Mucosa of rectum (tissue), 2 donors: ENCODE data around the gene TLE4.
"Not testable (repeated sequence)": the region's sequence is repeated elsewhere in the genome, so short reads cannot be mapped to it uniquely, and the experiment has no call there.

Experiments
- H3K27ac ChIP-seq, 2 donors: one replicate each; pipeline ENCODE4 v1.7.0; 2013; ENCODE audit warnings: inconsistent platforms in 2 of 2, low read depth in 2 of 2, low read length in 2 of 2
- H3K27me3 ChIP-seq, 2 donors: one replicate each; pipeline ENCODE4 v1.7.0; 2013; ENCODE audit warnings: low read length in 2 of 2; ENCODE audit not compliant: control insufficient read depth in 2 of 2, insufficient read depth in 2 of 2
- H3K36me3 ChIP-seq, 2 donors: one replicate each; pipeline ENCODE4 v1.7.0; 2013; ENCODE audit warnings: low read length in 2 of 2; ENCODE audit not compliant: control insufficient read depth in 2 of 2, insufficient read depth in 2 of 2
- H3K4me1 ChIP-seq, 2 donors: one replicate each; pipeline ENCODE4 v1.7.0; 2013; ENCODE audit warnings: low read length in 2 of 2, mild to moderate bottlenecking in 1 of 2; ENCODE audit not compliant: control insufficient read depth in 2 of 2, insufficient read depth in 2 of 2
- H3K4me3 ChIP-seq, 2 donors: one replicate each; pipeline ENCODE4 v1.7.0; 2013; ENCODE audit warnings: low read length in 2 of 2
- H3K9ac ChIP-seq, 2 donors: one replicate each; pipeline ENCODE4 v1.7.0; 2013; ENCODE audit warnings: low read length in 2 of 2, low read depth in 1 of 2, mild to moderate bottlenecking in 1 of 2
- H3K9me3 ChIP-seq, 2 donors: one replicate each; pipeline ENCODE4 v1.7.0; 2013; ENCODE audit warnings: low read length in 2 of 2; ENCODE audit not compliant: control insufficient read depth in 2 of 2
- donor health status: healthy.
- donor health status: Normal muscosa, but diverticular disease.

TLE4 gene

DNA sequence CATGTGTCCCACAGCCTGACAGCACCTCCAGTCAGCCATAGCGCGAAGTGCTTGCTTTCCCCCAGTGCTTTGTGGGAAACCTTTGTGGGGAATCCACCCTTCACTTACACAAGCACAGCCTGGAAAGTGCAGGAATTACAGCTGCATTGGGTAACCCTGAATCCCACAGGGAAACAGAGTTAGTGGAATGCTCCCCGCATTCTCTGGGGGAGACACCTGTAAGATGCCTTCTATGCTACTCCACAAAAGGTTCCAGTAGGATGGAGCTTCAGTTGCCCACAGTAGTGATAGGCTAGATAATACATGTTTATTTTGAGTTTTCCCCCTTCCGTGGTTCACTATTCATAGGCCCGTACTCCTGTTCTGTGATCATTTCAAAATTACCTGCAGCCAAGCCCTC is 60.3 kb downstream of the TLE4 start:
- H3K36me3 ChIP-seq = no peaks in the 10 kb centered on the region
- H3K9ac ChIP-seq = no peak overlapping the region
- no peak overlapping the region for H3K27ac ChIP-seq
- H3K9me3 ChIP-seq = no peaks in the 10 kb centered on the region
- no peak overlapping the region for H3K4me3 ChIP-seq
- peaks cover 0 to 3% of the 10 kb centered on the region in 2 donors for H3K4me1 ChIP-seq
- no peaks in the 10 kb centered on the region for H3K27me3 ChIP-seq

DNA sequence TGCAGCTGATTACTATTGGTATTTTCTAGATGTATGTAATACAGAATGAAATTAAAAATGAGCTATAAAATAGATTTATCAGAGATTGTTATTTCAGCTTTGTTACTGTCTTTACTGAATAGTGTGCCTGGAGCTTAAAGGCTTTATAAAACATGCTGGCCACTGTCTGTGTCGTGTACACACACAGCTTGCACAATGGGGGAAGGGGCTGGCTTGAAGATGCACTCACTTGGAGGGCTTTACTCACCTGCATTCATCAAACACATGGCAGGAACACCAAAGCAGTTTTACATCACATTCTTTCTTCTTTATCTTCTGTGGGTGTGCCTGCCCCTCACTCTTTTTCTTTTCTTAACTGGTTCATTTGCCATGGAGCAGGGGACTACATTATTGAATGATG is 60.9 kb downstream of the TLE4 start:
- Histone ChIP-seq H3K9me3 (no peaks in the 10 kb centered on the region), H3K4me3 (no peak overlapping the region), H3K4me1 (peaks cover 0 to 3% of the 10 kb centered on the region in 2 donors), H3K27ac (no peak overlapping the region), H3K36me3 (no peaks in the 10 kb centered on the region), H3K27me3 (no peaks in the 10 kb centered on the region), H3K9ac (no peak overlapping the region)

DNA sequence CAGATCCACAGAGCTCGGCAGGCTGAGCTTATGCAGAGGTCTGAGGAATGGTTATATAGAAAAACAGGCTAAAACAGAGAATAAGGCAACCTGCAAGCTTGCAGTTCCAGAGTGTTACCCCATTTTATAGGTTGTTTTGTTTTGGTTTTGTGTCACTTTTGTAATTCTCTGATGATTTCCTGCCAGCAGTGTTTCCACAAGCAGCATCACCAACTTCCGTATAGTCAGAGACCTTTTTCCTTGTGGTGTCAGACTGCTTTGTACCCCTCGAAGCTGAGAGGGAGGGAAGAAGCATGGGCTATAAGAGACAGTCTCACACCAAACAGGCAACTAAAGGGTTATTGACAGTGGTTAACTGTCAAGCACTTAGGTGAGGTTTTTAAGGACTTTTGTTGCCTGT is 61.8 kb downstream of the TLE4 start:
- no peaks in the 10 kb centered on the region for H3K9me3 ChIP-seq
- no peak overlapping the region for H3K27ac ChIP-seq

GRCh38 chr9:79637177-79637925 is 65.6 kb downstream of the TLE4 start:
- H3K36me3 ChIP-seq = no peaks in the 10 kb centered on the region
- H3K4me1 ChIP-seq = no peaks in the 10 kb centered on the region
- no peaks in the 10 kb centered on the region for H3K27me3 ChIP-seq
- H3K4me3 ChIP-seq = no peak overlapping the region
- H3K9ac ChIP-seq = no peak overlapping the region
- H3K9me3 ChIP-seq = no peaks in the 10 kb centered on the region
- H3K27ac ChIP-seq = no peak overlapping the region

More for the DNA sequence above, 61.8 kb downstream of the TLE4 start:
- no peak overlapping the region for H3K4me3 ChIP-seq
- H3K36me3 ChIP-seq = no peaks in the 10 kb centered on the region
- H3K27me3 ChIP-seq = no peaks in the 10 kb centered on the region
- peaks cover 0 to 3% of the 10 kb centered on the region in 2 donors for H3K4me1 ChIP-seq
- no peak overlapping the region for H3K9ac ChIP-seq

DNA sequence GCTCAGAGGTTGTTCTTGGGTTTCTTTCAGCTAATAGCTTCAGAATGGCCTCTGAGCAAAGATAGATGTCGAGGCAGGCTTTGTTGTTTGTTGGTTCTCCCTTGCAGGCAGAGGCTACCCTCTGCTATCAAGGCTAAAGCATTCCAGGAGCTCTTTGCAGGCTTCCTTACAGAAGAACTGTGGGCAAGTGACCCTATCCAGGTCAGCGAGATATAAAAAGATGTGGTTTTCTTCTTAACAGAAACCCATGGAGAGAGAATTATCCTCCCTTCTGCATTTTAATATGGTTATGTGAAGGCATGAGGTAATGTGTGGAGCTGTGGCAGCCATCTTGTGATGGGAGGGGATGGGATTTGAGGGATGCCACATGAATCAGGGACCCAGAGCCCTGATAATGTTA is 67.0 kb downstream of the TLE4 start:
- Histone ChIP-seq H3K9me3 (no peaks in the 10 kb centered on the region), H3K4me1 (no peaks in the 10 kb centered on the region), H3K27ac (no peak overlapping the region), H3K4me3 (no peak overlapping the region), H3K27me3 (no peaks in the 10 kb centered on the region), H3K36me3 (no peaks in the 10 kb centered on the region), H3K9ac (no peak overlapping the region)

- Histone ChIP-seq H3K4me1 (no peaks in the 10 kb centered on the region), H3K4me3 (no peak overlapping the region), H3K36me3 (no peaks in the 10 kb centered on the region), H3K27ac (no peak overlapping the region), H3K9ac (no peak overlapping the region), H3K27me3 (no peaks in the 10 kb centered on the region), H3K9me3 (no peaks in the 10 kb centered on the region)
Measured at GRCh38 chr9:79639354-79639753, 67.6 kb downstream of the TLE4 start.

GRCh38 chr9:79640067-79640466 is 68.3 kb downstream of the TLE4 start:
- not testable (repeated sequence) for H3K9ac ChIP-seq, H3K4me1 ChIP-seq, H3K27ac ChIP-seq, H3K27me3 ChIP-seq, H3K36me3 ChIP-seq, H3K9me3 ChIP-seq, H3K4me3 ChIP-seq

DNA sequence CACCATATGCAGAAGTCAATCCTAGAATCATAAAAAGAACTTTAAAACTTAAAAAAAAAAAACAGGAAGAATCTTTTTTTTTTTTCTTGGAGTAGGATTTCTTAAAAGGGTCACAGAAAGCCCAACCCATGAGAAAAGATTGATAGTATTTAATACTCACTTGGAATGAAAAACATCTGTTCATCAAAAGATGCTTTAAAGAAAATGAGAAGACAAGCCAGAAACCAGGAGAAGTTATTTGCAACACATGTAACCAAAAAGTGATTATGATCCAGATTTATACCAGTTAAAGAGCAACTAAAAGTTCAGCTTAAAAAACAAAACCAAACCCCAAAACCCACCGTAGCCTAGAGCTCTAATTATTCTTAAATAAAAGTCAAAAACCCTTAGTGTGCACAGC is 69.3 kb downstream of the TLE4 start:
- no peak overlapping the region for H3K4me3 ChIP-seq
- no peaks in the 10 kb centered on the region for H3K36me3 ChIP-seq
- H3K27me3 ChIP-seq = no peaks in the 10 kb centered on the region
- no peaks in the 10 kb centered on the region for H3K9me3 ChIP-seq
- H3K4me1 ChIP-seq = no peaks in the 10 kb centered on the region
- H3K9ac ChIP-seq = no peak overlapping the region
- no peak overlapping the region for H3K27ac ChIP-seq

DNA sequence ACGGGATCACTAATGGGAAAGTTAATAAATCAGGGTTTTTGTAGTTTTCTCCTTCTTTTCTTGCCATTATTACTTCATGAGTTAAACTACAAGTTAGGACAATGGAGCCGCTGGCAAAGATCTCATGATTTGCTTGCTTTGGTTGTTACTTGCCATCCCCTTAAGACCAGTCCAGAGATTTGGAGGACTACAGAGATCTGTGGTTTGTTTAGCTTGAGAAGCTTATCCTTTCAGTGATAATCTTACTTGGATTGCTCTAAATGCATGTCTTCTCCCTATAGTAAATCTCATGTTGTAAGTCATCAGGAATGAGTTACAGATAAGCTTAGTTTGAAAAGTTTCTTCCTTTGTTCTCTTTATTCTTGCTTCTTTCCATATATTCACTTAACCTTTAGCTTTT is 70.9 kb downstream of the TLE4 start:
- no peak overlapping the region for H3K4me3 ChIP-seq
- H3K27me3 ChIP-seq = no peaks in the 10 kb centered on the region
- H3K27ac ChIP-seq = no peak overlapping the region
- no peaks in the 10 kb centered on the region for H3K4me1 ChIP-seq
- no peak overlapping the region for H3K9ac ChIP-seq
- no peaks in the 10 kb centered on the region for H3K36me3 ChIP-seq
- no peaks in the 10 kb centered on the region for H3K9me3 ChIP-seq

DNA sequence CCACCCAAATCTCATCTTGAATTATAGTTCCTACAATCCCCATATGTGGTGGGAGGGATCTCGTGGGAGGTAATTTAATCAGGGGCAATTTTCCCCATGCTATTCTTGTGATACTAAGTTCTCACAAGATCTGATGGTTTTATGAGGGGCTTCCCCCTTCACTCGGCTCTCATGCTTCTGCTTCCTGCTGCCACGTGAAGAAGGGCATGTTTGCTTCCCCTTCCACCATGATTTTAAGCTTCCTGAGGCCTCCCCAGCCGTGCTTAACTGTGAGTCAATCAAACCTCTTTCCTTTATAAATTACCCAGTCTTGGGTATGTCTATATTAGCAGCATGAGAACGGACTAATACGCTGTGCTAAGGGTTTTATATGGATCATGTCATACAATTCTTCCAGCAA is 72.3 kb downstream of the TLE4 start:
- no peaks in the 10 kb centered on the region for H3K9me3 ChIP-seq
- no peaks in the 10 kb centered on the region for H3K36me3 ChIP-seq
- H3K4me3 ChIP-seq = no peak overlapping the region
- H3K9ac ChIP-seq = no peak overlapping the region
- H3K27ac ChIP-seq = no peak overlapping the region
- no peaks in the 10 kb centered on the region for H3K4me1 ChIP-seq
- no peaks in the 10 kb centered on the region for H3K27me3 ChIP-seq

DNA sequence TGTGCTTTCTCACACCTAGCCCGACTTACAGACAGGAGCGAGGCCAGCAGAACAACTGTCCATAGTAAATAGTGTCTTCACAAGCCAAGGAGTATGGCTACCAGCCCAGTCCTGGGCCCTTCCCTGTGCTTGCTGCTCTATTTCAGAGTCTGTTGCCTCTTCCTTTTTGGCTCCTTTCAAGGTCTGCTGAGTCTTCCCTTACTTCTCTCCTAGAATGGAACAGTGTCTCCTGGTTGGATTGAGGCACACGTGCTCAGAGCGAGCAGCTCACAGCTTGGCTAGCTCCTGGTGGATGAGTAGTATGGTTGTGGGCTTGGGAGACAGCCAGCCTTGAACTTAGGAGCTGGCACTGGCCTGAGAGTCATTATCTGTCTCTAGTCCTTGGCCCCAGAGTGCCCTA is 72.8 kb downstream of the TLE4 start:
- Histone ChIP-seq H3K36me3 (no peaks in the 10 kb centered on the region), H3K4me3 (no peak overlapping the region), H3K9me3 (no peaks in the 10 kb centered on the region), H3K9ac (no peak overlapping the region), H3K4me1 (no peaks in the 10 kb centered on the region), H3K27me3 (no peaks in the 10 kb centered on the region), H3K27ac (no peak overlapping the region)
